Stimulated activated CD8-positive, alpha-beta memory T cell treated with anti-CD3 and anti-CD28 coated beads, Interleukin-2, amount 100 ng/mL, for 1 hour (primary cell): ENCODE data around the gene LRRC36.

Experiments
- DNase-seq, 2 donors: peaks; one replicate each; pipeline ENCODE4 v3.0.0-alpha.2; 2020; ENCODE audit warnings: low read depth in 2 of 2

The LRRC36 gene

DNA sequence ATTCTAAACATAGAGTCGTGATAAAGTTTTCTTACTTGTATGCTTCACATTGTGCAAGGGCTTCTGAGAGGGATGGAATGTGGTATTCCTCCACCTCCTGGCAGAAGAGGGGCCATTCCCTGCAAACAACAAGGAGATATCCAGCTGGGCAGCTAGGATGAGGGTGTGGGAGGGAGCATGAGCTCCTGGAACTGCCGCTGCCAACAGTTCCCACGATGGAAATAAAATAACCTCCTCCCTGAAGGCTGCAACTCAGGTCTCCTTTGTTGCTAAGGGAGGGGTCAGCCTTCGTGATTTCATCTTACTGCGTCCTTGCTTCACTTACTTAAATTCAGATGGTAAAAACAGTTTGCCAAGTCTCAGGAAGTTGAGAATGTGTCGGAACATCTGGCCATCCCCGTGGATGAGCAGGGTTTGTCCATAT, 31.7 kb upstream of the LRRC36 start:
- DNase-seq, result no peak

DNA sequence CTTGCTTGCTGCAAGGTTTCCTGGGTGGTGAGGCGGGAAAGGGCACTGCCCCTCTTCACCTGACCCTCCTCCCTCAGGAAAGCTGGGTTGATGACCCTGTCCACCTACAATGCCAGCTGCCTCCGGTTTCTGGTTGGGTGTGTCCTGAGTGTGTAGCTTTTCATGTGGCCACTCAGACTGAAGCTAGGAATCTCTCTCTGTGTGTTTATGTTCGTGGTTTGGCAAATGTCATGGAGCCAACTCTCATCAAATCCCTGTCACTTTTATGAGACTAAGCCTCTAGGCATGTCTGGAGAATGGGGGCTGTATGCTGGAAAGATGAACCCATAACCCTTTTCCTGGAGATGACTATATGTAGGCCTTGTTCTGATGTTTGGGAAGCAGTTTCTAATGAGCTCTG, 30.2 kb upstream of the LRRC36 start:
- DNase-seq, result no peak

DNA sequence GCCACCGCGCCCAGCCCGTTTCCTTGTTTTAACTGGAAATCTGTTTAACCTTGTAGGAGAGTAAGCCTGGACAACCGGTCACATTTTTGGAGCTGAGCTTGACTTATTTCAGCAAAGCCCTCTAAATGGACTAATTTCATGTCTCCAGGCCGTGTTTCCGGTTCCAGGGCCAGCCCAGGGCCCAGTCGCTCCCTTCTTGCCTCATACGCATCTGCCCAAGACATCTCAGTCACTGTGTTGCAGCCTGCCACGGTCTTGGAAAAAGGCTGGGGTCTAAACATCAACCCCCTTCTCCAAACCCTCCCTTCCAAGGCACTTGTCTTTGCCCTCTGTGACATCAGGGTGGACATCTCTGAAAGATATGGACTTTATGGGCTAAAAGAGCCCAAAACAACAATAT, 28.3 kb upstream of the LRRC36 start:
- DNase-seq, result no peak

DNA sequence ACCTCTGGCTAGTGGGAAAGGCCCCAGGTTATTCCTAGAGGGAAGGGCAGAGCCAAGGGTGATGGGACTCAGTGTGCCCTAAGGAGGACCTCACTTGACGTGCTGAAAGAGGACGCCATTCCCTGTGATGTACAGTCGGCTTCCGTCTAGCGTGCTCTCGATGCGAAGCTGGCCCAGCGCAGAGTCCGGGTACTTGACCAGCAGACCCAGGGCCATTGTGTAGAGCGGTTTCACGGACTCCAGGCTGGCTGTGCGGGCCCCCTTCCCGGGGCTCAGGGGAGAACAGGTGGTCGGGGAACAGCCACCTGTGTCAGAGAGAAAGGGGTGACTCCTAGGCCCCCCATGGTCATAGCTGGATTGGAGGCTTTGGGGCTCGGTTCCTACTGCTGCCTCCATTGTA, 27.3 kb upstream of the LRRC36 start:
- no peak for DNase-seq

DNA sequence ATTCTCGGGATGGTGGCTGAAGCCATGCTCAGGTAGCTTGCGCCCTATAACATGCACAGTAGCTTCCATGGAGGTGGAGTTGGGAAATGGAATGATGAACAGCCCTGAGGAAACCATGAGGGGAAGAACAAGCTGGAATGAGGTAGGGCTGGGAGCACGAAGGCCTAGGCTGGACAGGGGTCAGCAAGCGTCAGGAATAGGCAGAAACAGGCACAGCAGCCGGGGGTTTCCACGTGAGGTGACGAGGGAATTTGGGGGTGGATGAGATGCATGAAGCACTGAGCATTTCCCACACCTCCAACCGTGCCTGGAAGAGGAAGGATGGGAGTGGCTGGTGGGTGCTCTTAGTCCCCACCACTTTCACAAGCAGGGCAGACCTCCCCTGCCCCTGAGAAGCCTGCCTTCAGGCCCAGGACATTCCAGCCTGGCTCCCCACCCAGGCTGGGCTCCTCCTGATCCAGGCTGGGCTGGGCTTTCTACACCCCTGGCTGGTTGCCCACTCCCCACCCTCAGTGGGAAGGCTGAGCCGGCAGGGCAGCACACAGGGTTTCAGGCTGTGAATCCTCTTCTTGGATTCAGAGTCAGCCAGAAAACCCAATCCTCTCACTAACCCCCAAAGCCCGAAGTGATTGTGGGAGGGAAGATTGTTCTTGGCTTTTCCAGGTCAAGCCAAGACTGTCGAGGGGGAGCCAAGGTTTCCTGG, 25.4 kb upstream of the LRRC36 start:
- no peak for DNase-seq

DNA sequence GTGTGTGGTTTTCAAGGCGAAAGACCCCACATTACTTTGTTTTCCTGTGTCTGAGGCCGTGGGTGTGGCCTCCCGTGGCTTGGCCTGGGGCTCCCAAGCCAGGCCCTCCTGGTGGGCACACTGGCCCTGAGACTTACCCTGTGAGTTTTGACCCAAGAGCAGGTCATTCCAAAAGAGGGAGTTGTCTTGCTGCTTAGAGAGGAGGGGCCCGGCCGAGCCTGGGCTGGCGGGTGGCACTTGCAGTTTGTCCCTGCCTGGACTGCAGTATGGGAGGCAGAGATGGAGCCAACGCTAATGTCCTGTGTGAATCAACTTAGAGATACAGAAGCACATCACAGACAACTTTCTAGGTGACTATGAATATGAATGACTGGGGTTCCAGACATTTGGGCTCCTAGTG, 24.5 kb upstream of the LRRC36 start:
- no peak for DNase-seq

DNA sequence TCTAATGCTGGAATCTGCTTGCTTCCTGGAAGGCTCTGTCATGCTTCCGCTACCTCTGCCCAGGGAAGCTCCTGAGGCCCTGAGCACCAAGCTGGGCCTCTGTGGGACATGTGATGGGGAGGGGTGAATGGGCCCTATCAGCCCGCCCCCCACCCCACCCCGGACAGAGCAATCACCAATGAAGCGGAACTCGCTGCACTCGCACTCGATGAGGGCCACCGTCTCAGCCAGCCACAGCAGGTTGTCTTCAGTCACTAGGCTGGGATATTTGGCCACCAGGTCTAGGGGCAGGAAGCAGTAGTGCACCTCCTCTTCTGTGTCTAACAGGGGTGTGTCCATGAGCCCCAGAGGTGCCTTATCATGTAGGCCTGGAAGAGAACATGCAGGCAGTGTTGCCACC, 23.6 kb upstream of the LRRC36 start:
- no peak for DNase-seq

DNA sequence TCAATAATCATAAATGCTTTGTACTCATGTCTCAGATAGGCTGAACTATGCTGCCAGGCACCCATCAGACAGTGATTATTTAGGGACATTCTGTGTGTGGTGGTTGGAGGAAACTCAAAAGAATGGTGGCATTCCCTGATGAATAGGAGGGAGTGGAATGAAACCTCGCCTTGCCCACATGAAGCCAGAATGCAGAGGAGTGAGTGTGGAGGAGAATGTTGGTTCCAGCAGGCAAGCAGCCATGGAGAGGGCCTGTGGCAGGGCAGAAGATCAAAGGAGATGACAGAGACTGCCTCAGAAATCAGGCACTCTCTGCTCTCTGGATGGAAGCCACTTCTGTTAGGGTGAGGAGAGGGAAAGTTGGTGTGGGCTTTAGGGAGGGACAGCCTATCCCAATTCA, 22.6 kb upstream of the LRRC36 start:
- DNase-seq, result no peak

DNA sequence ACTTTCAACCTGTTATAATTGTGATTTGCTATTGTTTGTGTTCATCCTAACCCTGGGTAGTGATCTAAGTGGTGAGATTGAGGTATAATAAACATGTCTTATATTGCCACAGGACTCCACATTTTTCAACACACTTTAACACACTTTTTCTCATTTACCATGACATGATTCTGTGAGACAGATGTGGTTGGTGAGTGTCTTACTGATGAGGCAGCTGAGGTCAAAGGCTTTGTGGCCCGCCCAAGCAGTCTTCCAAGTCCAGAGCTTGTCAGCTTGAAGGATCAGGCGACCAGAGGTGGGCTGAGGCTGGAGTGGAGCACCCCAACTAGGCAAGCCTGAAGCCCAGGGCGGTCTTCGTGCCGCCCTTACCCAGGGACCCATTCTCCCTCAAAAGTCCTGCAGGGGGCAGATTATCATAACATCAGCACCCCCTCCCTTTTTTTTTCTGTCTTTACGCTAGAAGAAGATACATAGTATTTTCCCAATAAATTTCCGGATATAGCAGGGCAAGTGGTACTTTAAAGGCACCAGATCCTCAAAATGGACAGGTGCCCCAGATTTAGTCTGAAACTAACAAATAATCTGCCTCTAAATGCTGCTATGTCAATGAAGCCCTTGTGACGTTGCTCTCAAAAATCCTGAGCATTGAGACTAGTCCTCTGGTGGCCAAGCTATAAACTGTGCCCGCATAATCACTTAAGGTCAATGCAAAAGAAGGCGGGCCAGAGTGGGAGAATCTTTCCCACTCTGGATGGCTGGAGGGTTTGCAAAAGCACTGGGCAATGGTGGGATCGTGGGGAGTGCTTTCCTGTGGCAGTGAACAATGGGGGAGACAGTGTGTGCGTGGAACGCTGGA, 21.2 kb upstream of the LRRC36 start:
- no peak for DNase-seq

DNA sequence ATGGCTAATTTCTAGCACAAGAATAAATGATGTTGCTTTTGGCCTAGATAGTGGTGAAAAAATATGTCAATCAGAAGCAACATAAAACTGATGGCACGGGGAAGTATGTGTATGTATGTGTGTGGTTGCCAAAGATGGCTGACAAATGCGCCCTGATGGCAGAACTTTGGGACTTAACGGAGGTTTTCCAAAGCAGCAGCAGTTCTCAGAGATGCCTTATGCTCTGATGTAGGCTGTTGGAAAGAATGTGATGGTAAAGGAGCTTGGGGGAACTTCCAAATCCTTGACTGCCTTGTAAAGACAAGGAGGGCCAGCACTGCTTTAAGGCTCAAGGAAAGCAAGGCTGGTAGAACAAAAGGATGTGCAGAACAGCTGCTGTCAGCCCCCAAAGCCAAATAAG, 16.1 kb upstream of the LRRC36 start:
- DNase-seq, result no peak

DNA sequence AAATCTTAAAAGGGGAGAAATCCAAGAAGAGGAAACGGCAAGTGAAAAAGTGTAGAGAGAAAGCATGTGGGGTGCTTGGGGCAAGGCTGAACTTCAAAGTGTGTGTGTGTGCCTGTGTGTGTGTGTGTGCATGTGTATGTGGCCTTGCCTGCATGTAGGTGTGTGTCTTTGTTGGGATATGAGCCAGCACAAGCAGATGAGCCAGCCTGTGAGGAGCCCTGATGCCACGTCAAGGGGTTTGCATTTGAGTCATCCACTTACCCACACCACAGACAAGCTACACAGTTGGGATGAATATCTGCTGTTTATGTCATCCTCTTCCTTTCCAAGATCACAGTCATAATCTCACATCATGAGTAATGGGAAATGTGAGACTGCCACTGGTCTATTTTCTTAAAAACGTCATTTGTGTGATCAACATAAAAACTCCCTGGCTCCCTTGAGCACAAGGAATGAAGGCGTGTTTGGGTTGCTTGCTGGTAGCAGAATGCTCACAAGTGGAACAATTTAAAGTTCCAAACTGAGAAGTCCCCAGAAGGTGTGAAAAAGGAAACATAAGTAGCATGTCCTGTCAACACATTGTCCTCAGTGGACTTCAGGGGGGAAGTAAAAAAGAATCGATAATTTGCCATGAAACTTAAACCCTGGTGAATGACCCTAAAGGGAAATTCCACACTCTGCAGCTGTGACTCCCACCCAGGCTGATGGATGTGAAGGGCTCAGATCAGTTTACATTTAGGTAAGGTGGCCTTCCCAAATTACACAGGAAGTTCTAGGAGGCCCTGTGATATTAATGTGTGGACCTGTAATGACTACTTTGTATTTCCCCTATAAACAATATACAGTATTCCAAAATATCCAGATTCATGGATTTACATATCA, 14.8 kb upstream of the LRRC36 start:
- DNase-seq, result peak in 1 of 2 donors; percentile 4

DNA sequence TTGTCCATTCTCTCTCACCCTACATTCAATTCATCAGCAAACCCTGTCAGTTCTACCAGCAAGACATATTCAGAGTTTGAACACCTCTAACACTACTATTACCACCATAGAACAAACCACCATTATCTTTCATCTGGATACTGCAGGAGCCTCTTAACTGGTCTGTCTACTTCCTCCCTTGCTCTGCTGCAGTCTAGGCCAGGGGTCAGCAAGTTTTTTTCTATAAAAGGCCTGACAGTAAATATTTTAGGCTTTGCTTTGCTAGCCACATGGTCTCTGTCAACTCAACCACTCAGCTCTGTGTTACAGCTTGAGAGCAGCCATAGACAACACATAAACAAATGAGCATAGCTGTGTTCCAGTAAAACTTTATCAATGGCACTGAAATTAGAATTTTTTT, 13.9 kb upstream of the LRRC36 start:
- no peak for DNase-seq

DNA sequence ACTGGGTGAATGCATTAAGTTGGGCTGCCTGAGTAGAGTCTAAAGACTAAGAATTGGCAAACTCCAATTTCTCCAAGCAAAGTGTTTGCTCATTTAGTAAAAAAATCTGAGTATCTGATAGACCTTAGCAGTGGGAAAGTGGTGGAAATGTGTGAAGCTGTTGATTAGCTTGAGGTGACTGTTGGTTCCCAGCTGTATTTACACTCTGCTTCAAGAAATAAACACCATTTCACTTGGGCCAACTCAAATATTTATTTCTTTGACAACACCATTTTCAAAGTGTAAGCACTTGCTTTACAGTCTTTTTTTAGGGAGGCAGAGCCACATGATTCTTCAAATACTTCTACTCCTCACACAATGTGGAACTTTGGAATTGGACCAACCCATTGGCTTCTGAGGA, 8.8 kb upstream of the LRRC36 start:
- DNase-seq, result no peak

DNA sequence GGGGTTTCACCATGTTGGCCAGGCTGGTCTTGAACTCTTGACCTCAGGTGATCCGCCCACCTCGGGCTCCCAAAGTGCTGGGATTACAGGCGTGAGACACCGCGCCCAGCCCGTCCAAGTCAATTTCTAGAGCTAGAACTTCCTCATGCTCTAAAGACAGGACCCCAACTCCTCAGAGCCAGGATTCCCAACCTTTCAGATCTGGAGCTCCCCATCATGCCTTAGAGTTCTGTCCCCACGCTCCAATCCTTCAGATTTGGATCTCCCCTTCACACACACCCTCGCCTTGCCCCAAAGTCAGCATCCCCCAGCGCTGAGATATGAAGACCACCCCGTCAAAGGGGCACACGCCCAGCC, 522 bp upstream of the LRRC36 start:
- no peak for DNase-seq

DNA sequence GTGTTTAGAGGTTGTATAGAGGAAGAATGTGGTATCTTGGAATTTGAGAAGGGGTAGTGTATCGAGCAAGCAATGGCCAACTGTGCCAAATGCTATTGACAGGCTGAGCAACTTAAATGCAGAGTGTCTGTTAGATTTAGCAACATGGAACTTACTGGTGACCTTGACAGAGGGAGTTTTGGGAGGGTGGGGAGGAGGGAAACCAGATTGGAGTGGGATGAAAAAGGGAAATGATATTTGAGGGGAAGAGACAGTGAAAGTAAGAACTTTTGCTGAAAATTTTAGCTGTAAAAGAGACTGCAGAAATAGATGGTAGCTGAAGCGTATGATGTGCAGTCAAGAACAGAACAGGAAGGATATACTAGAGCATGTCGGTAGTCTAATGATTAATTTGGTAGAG, 1.1 kb downstream of the LRRC36 start:
- DNase-seq, result no peak

DNA sequence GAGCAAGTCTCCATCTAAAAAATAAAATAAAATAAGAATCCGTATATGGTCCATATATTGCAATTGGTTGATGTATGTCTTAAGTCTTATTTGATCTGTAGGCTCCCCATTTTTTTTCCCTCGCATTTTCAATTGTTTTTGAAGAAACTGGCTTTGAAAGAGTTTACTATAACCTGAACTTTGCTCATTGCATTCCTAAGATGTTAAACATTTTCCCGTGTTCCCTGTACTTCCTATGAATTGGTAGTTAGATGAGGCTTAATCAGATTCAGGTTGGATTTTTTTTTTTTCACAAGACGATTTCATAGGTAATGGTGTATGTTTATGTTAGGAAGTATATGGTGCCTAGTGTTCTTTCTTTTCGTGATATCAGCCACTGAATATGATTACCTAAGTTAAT, 3.3 kb downstream of the LRRC36 start:
- DNase-seq, result no peak

DNA sequence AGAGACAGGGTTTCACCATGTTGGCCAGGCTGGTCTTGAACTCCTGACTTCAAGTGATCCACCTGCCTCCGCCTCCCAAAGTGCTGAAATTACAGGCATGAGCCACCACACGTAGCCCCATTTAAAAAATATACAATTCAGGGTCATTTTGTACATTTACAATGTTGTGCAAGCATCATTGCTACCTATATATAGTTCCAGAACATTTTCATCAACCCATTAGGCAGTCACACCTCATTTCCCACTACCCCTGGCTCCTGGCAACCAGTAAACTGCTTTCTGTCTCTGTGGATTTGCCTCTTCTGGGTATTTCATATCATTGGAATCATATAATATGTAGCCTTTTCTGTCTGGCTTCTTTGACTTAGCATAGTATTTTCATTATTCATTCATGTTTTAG, 6.7 kb downstream of the LRRC36 start:
- DNase-seq, result no peak

DNA sequence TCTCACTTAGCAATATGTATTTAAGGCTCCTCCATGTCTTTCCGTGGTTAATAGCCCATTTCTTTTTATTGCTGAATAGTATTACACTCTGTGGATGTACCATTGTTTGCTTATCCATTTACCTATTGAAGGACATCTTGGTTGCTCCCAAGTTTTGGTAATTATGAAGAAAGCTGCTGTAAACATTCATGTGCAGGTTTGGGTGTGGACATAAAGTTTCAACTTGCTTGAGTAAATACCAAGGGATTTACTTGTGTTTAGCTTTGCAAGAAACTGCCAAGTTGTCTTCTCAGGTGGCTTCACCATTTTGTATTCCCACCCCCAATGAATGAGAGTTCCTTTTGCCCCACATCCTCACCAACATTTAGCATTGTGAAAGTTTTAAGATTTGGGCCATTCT, 9.5 kb downstream of the LRRC36 start:
- no peak for DNase-seq

DNA sequence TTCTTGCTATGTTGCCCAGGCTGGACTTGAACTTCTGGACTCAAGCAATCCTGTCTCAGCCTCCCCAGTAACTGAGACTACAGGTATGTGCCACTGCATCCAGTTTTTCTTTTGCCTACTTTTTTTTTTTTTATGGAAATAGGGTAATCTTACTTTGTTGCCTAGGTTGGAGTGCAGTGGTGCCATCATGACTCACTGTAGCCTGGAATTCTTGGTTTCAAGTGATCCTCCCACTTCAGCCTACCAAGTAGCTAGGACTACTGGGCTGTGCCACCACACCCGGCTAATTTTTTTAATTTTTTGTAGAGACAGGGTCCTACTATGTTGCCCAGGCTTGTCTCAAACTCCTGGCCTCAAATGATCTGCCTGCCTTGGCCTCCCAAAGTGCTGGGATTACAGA, 10.0 kb downstream of the LRRC36 start:
- DNase-seq, result no peak

DNA sequence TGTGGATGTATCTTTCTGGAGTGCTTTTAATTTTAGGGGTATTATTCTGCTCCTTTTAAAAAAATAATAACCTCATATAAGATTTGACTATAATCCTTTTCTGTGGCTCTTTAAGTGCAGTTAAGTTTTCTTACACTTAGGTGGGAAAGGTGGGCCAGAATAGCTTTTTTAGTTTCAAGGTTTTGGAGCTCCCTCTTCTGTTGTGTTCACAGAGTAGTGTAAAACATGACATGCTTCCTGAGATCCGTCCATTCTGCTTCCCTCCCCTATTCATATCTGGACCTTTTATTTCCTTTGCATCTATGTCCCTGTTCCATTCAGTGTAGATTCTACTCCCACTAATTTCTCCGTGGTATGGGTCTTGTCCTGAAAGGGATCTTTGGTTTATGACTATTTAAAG, 12.8 kb downstream of the LRRC36 start:
- DNase-seq, result no peak

DNA sequence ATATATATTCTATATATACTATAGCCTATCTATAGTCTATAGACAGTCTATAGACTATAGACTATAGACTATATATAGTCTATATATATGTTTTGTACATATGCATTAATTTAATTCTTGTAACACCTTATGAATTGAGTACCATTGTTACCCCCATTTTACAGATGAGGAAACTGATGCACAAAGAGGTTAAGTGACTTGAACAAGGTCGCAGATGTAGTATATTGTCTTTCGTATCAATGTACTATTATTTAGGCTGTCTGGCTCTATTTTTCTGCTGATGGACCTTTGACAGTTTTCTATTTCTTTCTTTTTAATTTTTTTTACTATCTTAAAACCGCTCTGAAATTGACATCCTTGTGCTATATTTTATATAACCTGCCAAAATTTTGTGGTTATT, 14.6 kb downstream of the LRRC36 start:
- DNase-seq, result no peak

DNA sequence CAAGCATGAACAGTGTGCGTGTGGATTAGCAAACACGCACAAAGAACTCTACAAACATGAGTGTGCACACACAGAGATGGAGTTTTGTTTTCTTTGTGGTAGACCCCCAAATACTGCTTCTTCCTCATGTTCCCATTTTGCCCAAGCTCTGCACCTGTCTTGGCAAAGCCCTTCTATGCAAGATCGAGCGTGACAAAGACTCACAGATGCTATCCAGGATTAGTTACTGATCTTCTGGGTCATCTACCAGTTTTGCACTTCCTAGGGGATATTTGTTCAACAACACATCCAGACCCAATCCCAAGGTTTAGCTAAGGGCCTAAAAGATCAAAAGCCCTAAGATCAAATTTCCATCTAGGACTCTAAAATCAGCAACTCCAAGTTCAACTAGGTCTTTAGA, 16.0 kb downstream of the LRRC36 start:
- DNase-seq, result no peak

DNA sequence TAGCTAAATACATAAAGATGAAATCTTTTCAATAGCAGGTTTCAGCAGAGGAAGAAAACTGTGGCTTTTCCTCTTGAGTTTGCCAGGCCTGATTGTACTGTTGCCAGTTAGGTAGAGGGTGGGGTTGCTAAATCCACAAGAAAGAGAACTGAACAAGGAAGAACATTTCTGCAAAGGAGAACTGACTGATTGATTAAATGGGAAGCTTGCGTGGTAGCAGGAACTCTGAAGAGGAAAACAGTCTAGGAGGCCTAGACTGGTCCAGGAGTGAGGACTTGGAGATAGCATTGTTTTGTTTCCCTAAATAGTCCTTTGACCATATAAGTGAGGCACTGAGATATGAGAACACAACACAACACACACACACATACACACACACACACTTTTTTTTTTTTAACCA, 18.8 kb downstream of the LRRC36 start:
- no peak for DNase-seq
